ENCODE measurements around the gene P2RY13. TPM values are rescaled to one million over a fixed set of nuclear protein-coding genes. Genes with fewer than 3 reads are reported as not detected.

P2RY13 gene
- total and polyA plus RNA-seq, 2 of the 4 experiments (the other 2 are of a cell fraction), result not detected

DNA sequence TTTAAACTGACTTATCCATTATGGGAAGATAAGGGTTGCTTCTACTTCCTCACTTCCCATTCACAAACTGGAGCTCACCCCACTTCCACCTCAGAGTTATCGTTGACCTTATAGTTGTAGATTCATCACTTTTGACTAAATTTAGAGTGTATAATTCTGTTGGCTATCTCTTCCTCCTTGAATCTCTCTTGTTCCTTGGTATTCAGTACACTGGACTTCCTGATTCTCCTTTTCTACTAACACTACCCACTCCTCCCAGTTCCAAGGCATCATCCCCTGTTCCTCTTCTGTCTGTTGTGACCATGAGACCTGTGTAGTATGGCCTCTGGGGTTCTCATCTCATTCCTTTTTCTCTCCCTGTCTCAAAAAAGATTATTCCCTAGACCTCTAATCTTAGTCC is 6.8 kb downstream of the P2RY13 start:
- no peak for ATAC-seq (ENCODE audit: low read depth)
- intact Hi-C loops (cut with micrococcal nuclease), result no loop called here

More for the DNA sequence above, 6.8 kb downstream of the P2RY13 start:
- Histone ChIP-seq H2AFZ (replicated peaks; ENCODE audit: low read length, poor library complexity) (no peak overlapping the region), H2BK120ac (ENCODE audit: low read depth, low read length) (no peak overlapping the region), H3K27ac (ENCODE audit: insufficient read depth, low read length) (no peak overlapping the region), H3K4ac (ENCODE audit: low read depth, low read length) (no peak overlapping the region), H2AK5ac (ENCODE audit: low read depth, low read length) (no peak overlapping the region), H3K18ac (ENCODE audit: low read depth, low read length) (no peak overlapping the region), H3K9me1 (ENCODE audit: insufficient read depth, low read length) (peaks cover 3% of the 10 kb centered on the region; the same call in 1 of the 2 replicates), H3K4me1 (ENCODE audit: control insufficient read depth, insufficient read depth, low read length) (peaks cover 14% of the 10 kb centered on the region), H3K9ac (ENCODE audit: low read depth, low read length) (no peak overlapping the region), H4K91ac (ENCODE audit: insufficient read depth, low read depth, low read length) (no peak overlapping the region), H2BK5ac (ENCODE audit: low read depth, low read length, poor library complexity, severe bottlenecking) (no peak overlapping the region), H2BK15ac (ENCODE audit: low read depth, low read length) (no peak overlapping the region), H2AK9ac (replicated peaks; ENCODE audit: low read depth, low read length, poor library complexity) (no peak overlapping the region), H4K8ac (ENCODE audit: low read depth in 2 of 2, low read length in 2 of 2) (no peak overlapping the region), H2BK20ac (ENCODE audit: low read depth, low read length) (no peak overlapping the region), H3K27me3 (ENCODE audit: control insufficient read depth, insufficient read depth, low read length) (no peaks in the 10 kb centered on the region), H3K9me3 (ENCODE audit: control insufficient read depth, insufficient read depth, low read length) (no peaks in the 10 kb centered on the region), H3K4me2 (ENCODE audit: low read depth, low read length) (no peak overlapping the region), H3K79me1 (ENCODE audit: low read depth in 1 of 2, low read length in 2 of 2) (no peaks in the 10 kb centered on the region), H3K4me3 (ENCODE audit: insufficient read depth, low read depth, low read length) (no peak overlapping the region), H4K5ac (ENCODE audit: low read depth, low read length) (no peak overlapping the region), H3K56ac (ENCODE audit: extremely low read depth, insufficient read depth, low read length) (no peak overlapping the region), H4K20me1 (ENCODE audit: insufficient read depth, low read length) (no peaks in the 10 kb centered on the region), H3K36me3 (ENCODE audit: control insufficient read depth, insufficient read depth, low read length) (no peaks in the 10 kb centered on the region), H3K23ac (ENCODE audit: low read depth, low read length) (no peak overlapping the region), H3K14ac (replicated peaks; ENCODE audit: low read depth, low read length) (no peak overlapping the region)
- in situ Hi-C loops (cut with MboI; ENCODE audit: low sequenced_read_pairs), result no loop called here
- ChIA-PET CTCF (interaction anchor here (0.7 kb wide), 1 partner anchor 38 kb away, joined by 3 read pairs; no protein-coding TSS in a partner anchor), POLR2A (ENCODE audit: unreplicated experiment) (no interaction called here)
- dilution Hi-C loops (cut with HindIII; ENCODE audit: low sequenced_read_pairs, unreplicated experiment), result no loop called here
- no TSS peak for BruUV-seq (replicated peaks)
- TF ChIP-seq CEBPB (IDR thresholded peaks at IDR 0.05; ENCODE audit: low read depth, low read length) (no peak), NFE2L2 (IDR thresholded peaks at IDR 0.05; ENCODE audit: low read depth, low read length) (no peak)
- no peak for DNase-seq
- WGBS, 2 experiments (ENCODE audit: extremely low coverage in 2 of 2, insufficient read length in 1 of 2), result no CpG with 5 or more reads among the region's 1 CpG

Data from IMR-90 (cell line).